ENCODE measurements around the gene NTPCR. TPM values are rescaled to one million over a fixed set of nuclear protein-coding genes. Genes with fewer than 3 reads are reported as not detected.
A peak's percentile ranks its signal among the peaks of the same experiment; 100 is the strongest.

The NTPCR gene
- total RNA-seq, 3 donors from 2014 or later, result 27.2 to 40.1 (median 28.8) TPM

- TF ChIP-seq POLR2A (IDR thresholded peaks at IDR 0.05), result no peak
- TF ChIP-seq POLR2AphosphoS5 (IDR thresholded peaks at IDR 0.05), result no peak
- TF ChIP-seq CTCF (IDR thresholded peaks at IDR 0.05), result no peak
- Histone ChIP-seq H3K4me3 (no peak overlapping the region), H3K27ac (peak overlapping the region in 1 of 2 donors; percentile 61), H3K4me1 (no peaks in the 10 kb centered on the region), H3K27me3 (no peaks in the 10 kb centered on the region), H3K9me3 (no peaks in the 10 kb centered on the region), H3K36me3 (no peaks in the 10 kb centered on the region)
- intact Hi-C loops (cut with DNase I; ENCODE audit: low total_unique reads), result no loop called here
- DNase-seq (ENCODE audit: low spot score in 2 of 2), result no peak
Measured at GRCh38 chr1:232943679-232944252, 6.6 kb upstream of the NTPCR start.

GRCh38 chr1:232944347-232944746 lies 6.1 kb upstream of the NTPCR start:
- no peak for DNase-seq (ENCODE audit: low spot score in 2 of 2)
- no peaks in the 10 kb centered on the region for H3K4me1 ChIP-seq
- H3K27ac ChIP-seq, result peak overlapping the region in 1 of 2 donors; percentile 52
- no peaks in the 10 kb centered on the region for H3K36me3 ChIP-seq
- H3K27me3 ChIP-seq, result no peaks in the 10 kb centered on the region
- no peak for TF ChIP-seq POLR2AphosphoS5 (IDR thresholded peaks at IDR 0.05)
- TF ChIP-seq POLR2A (IDR thresholded peaks at IDR 0.05), result no peak
- no peak for TF ChIP-seq CTCF (IDR thresholded peaks at IDR 0.05)
- H3K9me3 ChIP-seq, result no peaks in the 10 kb centered on the region
- intact Hi-C loops (cut with DNase I; ENCODE audit: low total_unique reads), result no loop called here
- no peak overlapping the region for H3K4me3 ChIP-seq

GRCh38 chr1:232949636-232950196 lies 695 bp upstream of the NTPCR start:
- Histone ChIP-seq H3K4me1 (peaks cover 0 to 4% of the 10 kb centered on the region in 2 donors), H3K27me3 (no peaks in the 10 kb centered on the region), H3K36me3 (no peaks in the 10 kb centered on the region), H3K27ac (peak overlapping the region; percentile 88 to 92), H3K9me3 (no peaks in the 10 kb centered on the region), H3K4me3 (peak overlapping the region; percentile 69 to 87 (median 86))
- DNase-seq (ENCODE audit: low spot score in 2 of 2), result no peak
- intact Hi-C loops (cut with DNase I; ENCODE audit: low total_unique reads), result no loop called here
- TF ChIP-seq POLR2AphosphoS5 (IDR thresholded peaks at IDR 0.05), result no peak
- no peak for TF ChIP-seq POLR2A (IDR thresholded peaks at IDR 0.05)
- no peak for TF ChIP-seq CTCF (IDR thresholded peaks at IDR 0.05)

- intact Hi-C loops (cut with DNase I; ENCODE audit: low total_unique reads), result no loop called here
- H3K9me3 ChIP-seq, result no peaks in the 10 kb centered on the region
- no peak for DNase-seq (ENCODE audit: low spot score in 2 of 2)
- H3K4me1 ChIP-seq, result peaks cover 0 to 4% of the 10 kb centered on the region in 2 donors
- peak overlapping the region; percentile 69 to 87 (median 86) for H3K4me3 ChIP-seq
- H3K27me3 ChIP-seq, result no peaks in the 10 kb centered on the region
- no peaks in the 10 kb centered on the region for H3K36me3 ChIP-seq
- H3K27ac ChIP-seq, result peak overlapping the region; percentile 88 to 92
- TF ChIP-seq POLR2AphosphoS5 (IDR thresholded peaks at IDR 0.05) (no peak), CTCF (IDR thresholded peaks at IDR 0.05) (no peak), POLR2A (IDR thresholded peaks at IDR 0.05) (no peak)
Measured at GRCh38 chr1:232951180-232951579, 769 bp downstream of the NTPCR start.

DNA sequence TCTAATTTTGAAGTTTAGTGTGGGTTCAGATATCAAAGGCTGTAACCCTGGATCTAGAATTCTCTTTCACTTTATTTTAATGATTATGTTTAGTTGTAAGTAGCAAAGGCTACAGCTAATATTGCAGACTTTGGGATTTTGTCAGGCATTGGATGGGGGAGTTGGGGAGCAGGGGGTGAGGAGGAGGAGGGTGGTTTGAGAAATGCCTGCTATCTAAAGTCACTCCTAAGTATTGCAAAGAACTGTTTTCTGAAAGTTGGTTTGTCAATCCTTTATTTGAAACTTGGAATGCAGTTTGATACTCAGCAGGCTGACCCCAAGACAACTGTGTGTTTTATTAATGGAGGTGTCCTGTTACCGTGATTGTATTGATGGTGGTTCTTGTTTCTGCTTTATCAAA lies 1.2 kb downstream of the NTPCR start:
- H3K27me3 ChIP-seq, result no peaks in the 10 kb centered on the region
- no peak for DNase-seq (ENCODE audit: low spot score in 2 of 2)
- H3K4me1 ChIP-seq, result peaks cover 0 to 4% of the 10 kb centered on the region in 2 donors
- no peaks in the 10 kb centered on the region for H3K36me3 ChIP-seq
- H3K27ac ChIP-seq, result no peak overlapping the region
- H3K9me3 ChIP-seq, result no peaks in the 10 kb centered on the region
- peak overlapping the region; percentile 69 to 87 (median 86) for H3K4me3 ChIP-seq
- TF ChIP-seq POLR2AphosphoS5 (IDR thresholded peaks at IDR 0.05) (no peak), CTCF (IDR thresholded peaks at IDR 0.05) (no peak), POLR2A (IDR thresholded peaks at IDR 0.05) (no peak)
- intact Hi-C loops (cut with DNase I; ENCODE audit: low total_unique reads), result no loop called here
